Right hindlimb (tissue), 1 donor: ENCODE results near the gene PRCD.

ENCODE experiments used
- DNase-seq: peaks from one replicate; pipeline ENCODE4 v3.0.0-alpha.2; 2018

PRCD gene

DNA sequence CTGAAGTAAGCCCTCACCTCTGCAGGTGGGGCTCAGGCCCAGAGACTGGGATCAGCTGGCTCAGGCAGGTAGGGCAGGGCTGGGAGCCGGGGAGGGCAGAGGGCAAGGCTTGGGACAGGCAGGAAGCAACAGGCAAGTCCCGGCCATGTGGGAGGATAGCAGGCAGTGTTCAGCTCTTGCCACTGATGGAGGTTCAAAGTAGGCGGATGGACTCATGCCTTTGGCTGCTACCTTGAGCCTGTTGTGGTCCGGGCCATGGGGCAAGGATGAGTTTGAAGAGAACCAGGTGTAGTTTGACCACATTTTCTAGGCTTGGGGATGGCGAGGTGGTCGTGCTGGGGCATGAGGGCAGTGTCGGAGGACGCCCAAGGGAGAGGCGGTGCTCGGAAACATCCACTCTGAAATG lies 2.7 kb downstream of the PRCD start:
- DNase-seq = peak; percentile 9

DNA sequence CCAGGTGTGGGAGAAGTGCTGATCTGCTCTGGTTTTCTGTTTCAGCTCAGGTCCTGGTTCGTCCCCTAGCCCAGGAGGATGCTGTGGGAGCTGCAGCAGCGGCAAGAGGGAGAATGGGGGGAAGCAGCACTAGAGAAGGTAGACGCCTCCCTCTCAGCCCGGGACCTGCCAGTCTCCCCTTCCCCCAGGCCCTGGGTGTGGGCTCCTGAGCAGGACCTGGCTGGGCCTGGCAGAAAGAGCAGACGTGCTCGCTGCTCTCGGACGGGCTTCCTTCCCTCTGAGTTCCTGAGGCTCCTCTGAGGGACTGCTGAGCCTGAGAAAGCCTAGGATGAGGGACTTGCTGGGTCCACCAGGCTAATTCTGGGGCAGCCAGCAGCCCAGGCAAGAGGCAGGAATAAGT lies 3.1 kb downstream of the PRCD start:
- DNase-seq = peak; percentile 17

DNA sequence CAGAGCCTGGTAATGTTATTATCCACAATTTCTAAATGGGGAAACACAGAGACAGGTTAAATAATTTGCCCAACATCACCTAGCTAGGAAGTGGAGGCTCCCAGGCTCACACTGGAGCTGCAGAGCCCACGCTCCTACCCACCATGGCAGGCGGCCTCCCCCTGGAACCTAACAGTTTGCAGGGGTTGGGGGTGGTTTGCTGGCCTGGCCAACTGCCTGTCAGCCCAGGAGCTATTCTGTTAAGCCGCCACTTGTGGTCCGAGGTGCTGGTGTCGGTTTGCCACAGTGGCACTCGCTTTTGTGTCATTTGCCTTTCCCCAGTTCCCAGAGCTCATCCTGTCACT lies 3.6 kb downstream of the PRCD start:
- DNase-seq = no peak

DNA sequence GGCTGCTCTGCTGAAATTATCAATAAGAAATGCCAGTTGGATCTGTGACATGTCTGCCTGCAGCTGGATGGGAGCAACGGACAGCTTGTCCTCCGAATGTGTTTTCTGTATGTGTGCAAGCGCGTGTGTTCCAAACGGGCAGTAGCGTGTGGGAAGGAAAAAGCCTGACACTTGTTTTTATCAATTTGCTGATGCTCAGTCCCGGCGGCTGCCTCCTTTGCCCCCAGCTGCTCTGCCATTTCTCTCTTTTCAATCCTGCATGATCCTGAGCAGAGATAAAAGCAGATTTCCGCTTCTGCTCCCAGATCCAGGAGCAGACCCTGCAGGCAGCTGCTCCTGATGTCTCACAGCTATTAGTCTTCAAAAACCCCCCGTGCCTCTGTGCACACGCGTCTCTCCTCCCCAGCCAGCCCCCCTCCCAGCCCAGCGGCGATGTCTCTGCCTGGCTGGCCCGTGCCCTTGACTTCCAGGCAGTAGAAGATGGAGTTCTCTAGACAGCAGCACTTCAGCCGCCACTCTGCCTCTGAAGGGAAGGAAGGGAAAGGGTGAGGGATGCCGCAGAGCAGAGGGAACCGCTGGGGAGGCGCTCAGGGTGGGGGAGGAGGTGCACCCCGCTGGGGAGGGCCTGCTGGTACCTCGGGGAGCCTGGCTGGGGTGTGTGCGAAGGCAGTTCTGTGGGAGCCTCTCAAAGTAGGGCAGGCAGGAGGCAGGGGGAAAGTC lies 4.1 kb downstream of the PRCD start:
- no peak for DNase-seq

DNA sequence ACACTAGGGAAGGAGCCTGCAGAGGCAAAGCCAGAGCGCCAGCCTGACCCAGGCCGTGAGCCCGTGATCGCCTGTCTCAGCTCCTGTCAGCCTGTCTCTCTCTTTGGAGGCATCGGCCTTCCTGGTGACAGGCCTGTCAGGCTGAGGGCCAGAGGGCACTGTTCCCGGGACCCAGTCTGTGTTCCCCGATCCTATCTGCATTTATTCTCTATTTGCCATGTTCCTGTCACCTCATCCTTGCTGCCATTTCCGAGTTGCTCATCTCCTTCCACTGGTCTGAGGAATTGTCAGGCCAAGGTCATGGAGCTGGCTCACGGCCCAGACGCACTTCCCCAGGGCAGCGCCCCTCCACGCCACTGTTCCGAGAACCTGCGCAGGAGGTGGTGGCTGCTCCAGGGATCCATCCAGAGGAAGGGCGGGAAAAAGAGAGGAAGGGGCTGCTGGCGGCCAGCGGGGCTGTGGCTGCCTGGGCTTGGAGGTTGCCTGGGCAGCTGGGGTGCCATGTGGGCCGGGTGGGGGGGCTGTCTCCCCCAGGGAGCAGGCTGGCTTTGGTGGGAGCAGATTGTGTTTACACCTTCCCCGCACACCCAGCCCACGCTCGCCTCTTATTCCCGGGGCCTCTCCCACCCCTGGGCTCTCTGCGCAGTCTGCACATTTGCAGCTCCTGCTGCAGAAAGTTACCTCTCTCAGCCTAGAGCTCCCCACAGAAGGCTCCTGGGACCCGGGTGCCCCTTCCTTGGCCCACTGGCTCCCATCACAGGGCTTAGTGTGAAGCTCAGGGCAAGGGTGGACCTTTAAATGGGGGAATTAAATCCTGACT lies 4.9 kb downstream of the PRCD start:
- DNase-seq = no peak

DNA sequence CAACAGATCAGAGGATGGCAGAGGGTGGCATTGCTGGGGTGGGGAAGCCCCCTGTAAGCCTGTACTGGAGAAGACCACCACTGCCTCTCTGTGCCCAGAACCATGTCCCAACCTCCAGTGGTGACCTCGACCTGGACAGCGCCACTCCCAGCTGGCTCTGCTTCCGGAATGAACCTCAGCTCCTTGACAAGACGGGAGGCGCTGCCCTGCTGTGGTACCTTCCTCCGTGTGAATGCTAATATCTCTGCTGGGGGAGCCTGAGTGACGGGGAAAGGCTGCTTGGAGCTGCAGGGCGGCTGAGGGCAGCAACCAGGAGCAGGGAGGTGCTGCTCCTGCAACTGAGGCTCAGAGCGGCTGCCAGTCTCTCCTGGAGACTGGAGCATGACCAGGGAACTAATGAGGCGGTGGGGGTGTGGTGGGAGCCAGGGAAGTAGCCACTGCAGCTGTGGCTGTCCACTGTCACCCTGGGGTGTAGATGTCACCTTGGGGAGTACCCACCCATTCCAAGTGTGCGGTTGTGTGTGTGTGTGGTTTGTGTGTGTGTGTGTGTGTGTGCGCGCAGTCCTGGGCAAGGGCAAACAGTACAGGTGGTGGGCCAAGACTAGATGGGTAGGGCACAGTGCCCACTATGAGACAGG lies 6.2 kb downstream of the PRCD start:
- no peak for DNase-seq

DNA sequence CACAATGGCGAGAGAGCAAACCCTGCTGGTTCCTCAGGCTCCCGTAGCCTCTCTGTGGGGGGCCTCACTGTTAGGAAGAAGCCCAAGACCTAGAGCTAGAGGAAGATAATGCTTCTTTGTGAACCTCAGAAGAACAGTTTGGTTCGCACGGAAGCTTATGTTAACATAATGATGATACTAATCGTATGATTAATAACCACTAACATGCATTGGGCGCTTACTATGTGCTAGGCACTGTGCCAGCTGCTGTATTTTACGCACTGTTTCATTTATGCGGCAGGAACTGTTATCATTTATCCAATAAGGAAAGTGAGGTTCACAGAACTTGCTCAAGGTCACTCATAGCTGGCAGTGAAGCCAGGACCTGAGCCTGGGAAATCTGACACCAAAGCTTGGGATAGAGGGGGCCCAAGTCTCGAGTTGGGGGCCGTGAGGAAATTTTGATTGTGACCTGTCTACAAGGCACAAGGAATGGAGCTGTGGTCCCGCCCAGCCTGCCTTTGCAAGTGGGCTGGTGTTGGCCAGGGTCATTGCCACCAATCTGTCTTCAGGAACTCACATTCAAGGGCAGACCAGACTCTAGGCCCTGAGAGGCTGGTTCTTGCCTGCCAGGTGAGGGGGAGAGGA lies 6.8 kb downstream of the PRCD start:
- DNase-seq = no peak

DNA sequence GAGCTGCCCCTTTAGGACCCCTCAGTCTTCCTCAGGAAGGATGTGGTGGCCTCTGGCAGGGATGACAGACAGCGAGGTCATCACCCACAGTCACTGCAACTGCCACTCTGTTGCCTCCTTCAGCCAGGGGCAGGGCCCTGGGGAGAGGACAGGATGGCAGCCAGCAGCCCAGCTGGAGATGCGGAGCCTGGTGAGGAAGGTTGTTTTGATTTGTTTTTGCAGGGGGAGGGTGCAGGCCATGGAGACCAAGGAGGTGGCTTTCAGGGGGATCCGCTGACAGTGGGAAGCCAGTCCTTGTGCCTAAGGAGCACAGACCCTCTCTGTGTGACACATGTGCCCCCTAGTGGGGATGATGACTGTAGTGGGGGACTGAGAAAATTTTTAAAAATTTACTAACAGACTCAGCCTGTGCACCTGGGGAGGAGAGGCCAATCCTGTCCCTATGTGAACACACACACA lies 7.4 kb downstream of the PRCD start:
- DNase-seq = peak; percentile 78

DNA sequence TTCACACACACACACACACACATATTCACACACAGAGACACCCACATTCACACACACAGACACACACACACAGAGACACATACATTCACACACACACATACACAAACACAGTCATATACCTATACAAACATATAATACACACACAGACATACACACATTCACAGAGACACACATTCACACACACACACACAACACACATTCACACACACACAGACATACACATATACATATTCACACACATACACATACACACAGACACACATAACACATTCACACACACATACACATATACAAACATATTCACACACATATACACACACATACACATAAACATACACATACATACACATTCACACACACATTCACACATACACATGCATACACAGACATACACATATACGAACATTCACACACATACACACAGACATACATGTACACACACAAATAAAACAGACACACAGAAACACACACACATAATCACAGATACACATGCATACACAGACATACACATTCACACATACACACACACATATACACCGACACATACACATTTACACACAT lies 7.9 kb downstream of the PRCD start:
- no peak for DNase-seq

DNA sequence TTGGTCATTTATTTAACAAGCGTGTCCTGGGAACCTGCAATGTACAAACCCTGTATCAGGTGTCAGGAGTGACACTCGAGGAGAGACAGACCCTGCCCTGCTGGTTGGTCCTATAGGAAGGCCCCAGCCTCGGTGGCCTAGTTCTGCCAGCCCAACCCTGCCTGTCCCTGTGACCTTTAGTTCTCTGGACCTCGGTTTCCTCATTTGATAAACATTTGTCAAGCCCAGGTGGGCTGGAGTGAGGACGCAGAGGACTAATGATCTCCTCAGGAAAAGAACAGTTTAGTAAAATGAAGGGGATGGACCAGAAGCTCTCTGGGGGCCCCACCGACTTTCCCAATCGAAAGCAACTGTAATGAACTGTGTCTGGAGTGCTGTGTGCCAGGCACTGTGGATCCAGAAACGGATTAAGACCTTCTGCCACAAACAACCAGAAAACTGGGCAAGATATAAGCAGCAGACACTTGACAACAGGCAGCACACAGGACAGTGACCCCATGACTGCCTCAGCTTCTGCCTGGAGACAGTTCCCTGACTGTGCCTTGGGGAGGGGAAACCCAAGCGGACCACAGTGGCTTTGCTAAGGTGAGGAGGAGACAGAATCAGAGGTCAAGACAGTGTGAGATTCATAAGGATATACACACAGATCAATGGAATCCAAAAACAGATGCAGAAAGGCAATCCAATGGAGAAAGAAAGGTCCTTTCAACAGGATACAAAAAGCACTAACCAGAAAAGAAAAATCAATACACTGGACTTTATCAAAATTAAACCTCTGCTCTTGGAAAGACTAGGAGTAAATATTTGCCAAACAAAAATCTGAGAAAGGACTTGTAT lies 8.8 kb downstream of the PRCD start:
- no peak for DNase-seq

DNA sequence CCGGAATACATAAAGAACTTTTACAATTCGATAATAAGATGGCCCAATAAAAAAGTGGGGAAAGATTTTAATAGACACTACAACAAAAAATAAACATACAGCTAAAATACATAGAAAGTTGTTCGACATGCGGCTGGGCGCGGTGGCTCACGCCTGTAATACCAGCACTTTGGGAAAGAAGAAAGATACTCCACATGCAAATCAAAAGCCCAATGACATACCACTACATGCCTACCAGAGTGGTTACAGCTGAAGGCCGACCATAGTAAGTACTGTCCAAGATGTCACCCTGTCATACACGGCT lies 9.3 kb downstream of the PRCD start:
- DNase-seq = no peak

DNA sequence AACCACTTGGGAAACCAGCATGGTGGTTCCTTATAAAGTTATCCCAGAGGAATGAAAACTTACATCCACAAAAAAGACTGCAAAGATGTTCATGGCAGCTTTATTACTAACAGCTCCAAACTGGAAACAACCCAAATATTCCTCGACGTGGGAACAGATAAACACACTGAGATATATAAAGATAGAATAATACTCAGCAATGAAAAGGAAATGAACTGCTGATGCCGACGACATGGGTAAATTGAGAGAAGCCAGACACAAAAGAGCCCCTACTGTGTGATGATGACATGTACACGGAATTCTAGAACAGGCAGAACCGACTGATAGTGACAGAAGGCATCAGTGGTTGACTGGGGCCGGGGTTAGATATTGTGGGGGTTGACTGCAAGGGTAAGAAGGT lies 9.7 kb downstream of the PRCD start:
- no peak for DNase-seq

DNA sequence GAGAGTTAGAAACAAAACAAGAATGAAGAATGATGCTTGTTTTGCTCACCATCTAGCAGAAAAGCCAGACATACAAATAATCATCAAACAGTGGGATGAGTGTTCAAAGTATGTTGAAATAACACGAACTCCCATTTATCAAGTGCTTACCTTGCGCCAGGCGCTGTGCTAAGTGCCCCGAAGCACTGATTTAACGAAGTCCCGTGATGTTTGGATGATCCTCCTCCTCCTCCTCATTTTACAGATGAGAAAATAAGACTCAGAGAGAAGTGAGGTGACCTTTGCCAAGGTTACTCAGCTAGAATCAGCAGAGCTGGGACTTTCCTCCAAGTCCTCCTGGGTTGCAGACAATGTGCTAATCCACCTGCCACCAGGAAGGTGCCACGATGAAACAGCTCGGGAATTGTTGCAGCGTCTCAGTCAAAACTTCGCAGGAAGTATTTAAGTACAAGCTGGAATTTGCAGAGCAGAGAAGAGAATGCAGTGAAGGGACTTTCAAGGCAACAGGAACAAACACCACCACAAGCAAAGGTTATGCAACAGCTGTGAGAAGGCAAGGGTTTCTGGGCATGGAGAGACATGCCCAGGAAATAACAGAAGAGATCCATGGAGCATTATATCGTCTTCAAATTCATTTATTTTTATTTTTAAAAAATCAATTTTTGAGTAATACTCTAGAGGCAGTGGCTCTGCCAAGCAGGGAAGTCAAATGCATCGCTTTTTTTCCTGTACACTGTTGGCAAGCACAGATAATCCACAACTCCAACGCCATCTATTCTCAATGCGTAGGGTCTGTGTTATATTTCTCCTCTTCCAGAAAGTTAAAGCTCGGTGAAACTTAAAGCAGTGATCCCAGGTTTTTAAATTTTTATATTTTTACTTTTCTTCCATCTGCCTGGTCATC lies 11.1 kb downstream of the PRCD start:
- DNase-seq = no peak

DNA sequence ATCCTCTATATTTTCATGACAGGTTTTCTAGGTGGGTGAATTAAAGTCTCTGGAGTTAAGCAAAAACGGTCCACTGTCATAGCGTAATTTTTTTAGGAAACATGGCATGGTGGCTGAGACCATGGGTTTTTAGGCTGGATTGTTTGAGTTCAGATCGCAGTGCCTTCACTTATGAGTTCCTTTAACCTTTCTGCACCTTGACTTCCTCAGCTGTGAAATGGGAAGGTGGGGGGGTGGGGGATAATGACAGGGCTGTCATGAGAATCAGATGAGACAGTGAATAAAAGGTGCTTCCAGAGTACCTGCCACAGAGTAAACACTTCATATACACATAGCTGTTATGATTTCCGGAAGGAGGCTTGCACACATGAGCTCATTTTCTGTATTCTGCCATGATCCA lies 11.8 kb downstream of the PRCD start:
- DNase-seq = no peak

DNA sequence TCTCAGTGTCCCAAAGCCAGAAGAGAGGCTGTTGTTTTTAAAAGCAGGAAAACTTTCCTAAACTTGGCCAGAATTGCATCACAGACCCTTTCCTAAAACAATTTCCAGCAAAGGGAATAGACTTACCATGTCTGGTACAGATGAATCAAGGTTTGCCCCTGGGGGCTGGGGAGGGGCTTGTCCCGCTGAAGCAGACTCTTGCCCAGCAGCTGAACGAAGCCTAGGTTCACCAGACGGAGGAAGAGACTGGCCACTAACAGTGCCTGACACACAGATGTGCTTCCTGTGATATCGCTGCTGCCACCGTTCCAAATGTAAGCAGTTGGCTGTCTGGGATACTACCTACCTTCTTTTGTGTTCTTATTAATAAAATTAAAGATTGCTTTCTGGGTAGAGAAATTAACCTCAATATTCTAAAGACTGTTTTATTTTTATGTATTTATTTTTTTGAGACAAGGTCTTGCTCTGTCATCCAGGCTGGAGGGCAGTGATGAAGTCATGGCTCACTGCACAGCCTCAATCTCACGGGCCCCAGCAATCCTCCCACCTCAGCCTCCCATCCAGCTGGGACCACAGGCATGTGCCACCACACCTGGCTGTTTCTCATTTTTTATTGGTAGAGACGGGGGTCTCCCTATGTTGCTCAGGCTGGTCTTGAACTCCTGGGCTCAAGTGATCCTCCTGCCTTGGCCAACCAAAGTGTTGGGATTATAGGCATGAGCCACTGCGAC lies 13.5 kb downstream of the PRCD start:
- no peak for DNase-seq

DNA sequence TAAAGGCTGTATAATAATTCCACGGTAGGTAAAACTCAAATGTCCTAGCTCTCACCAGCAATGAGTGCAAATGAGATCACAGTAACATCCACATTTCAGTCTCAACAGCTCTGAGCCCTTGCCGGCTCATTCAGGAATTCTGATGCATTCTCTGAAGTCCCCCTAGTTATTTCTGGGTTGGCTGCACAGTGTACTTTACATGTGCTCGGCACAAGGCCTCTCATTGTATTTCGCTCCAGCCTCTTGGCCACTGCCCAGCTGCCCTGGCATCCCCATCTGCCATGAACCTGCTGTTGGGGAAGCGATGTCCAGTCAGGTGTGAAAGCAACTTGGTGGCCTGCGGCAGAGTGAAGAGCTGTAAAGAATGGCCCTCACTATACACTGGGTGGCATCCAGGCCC lies 14.3 kb downstream of the PRCD start:
- DNase-seq = no peak

DNA sequence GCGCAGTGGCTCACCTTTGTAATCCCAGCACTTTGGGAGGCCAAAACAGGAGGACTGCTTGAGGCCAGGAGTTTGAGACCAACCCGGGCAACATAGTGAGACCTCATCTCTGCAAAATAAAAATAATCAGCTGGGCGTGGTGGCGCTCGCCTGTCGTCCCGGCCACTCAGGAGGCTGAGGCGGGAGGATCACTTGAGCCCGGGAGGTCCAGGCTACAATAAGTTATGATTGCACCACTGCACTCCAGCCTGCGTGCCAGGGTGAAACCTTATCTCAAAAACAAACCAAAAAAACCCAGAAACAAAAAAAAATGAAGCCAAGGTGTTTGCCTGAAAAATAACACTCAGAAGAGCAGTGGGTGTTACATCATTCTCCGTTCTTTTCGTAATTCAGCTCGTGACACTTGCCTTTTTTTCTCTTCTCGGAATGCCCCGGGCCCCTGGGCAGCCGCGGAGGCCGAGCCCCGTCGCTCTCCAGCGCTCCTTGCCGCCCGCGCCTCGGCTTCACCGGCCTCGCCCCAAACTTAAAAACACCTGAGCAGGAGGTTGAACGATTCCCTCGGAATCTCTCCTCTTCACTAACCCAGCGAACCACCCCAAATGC lies 17.0 kb downstream of the PRCD start:
- no peak for DNase-seq

DNA sequence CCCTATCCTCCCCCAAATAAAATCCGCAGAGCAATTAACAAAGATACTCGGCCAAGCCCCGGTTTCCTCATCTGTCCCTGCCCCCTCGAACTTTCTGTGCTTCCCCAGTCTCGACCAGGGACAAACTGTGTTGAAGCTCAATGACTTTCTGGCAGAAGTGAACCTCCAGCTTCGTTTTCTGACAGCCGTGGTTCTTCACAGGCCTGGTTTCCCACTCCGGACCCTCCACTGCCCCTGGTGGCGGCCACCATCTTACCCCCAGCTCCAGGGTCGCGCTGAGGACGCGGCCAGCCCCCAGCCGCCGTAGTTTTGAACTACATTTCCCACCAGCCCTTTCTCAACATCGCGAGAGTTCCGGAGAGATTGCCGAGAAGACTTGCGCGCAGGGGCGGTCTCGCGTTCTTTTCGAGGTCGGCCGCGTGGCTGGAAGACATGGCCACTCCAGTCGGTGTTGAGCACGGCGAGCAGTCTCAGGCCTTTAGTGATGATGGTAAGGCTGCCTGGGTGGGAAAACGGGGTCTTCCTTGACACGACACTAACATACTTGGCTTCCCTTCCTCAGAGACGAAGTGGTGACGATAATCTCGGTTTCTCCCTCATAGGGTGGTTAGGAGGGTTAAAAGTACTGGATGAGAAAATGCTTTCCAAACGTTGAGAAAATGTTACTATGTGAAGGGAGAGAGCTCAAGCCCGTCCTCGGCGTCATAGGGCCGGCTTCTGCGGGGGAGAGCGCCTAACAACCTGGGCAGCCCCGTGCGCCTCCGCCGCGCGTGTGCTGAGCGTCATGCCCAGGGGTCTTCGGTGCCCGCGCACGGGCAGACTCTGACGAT lies 17.7 kb downstream of the PRCD start:
- DNase-seq = peak; percentile 97
